ENCODE data around the gene MRGPRD. TPM values are rescaled to one million over a fixed set of nuclear protein-coding genes. Genes with fewer than 3 reads are reported as not detected.

Gene MRGPRD
- total RNA-seq, 2 experiments from 2014 or later, result not detected

- no peaks in the 10 kb centered on the region for H3K4me1 Mint-ChIP-seq (ENCODE audit: low read depth)
- TF ChIP-seq CTCF (IDR thresholded peaks at IDR 0.05), result no peak
- no peaks in the 10 kb centered on the region for H3K9me3 Mint-ChIP-seq
- DNase-seq, result no peak
- intact Hi-C loops (cut with micrococcal nuclease), result no loop called here
- H3K27ac Mint-ChIP-seq, result no peak overlapping the region
- ChIA-PET POLR2A (no interaction called here), CTCF (no interaction called here)
- peaks cover 2% of the 10 kb centered on the region for H3K27me3 Mint-ChIP-seq
- no peaks in the 10 kb centered on the region for H3K36me3 Mint-ChIP-seq (ENCODE audit: low read depth)
- no peak for ATAC-seq
- H3K4me3 Mint-ChIP-seq, result no peak overlapping the region
Measured at GRCh38 chr11:69018924-69019323, 38.1 kb upstream of the MRGPRD start.

GRCh38 chr11:69017951-69018350 lies 37.2 kb upstream of the MRGPRD start:
- TF ChIP-seq CTCF (IDR thresholded peaks at IDR 0.05), result no peak
- Mint-ChIP-seq H3K36me3 (ENCODE audit: low read depth) (no peaks in the 10 kb centered on the region), H3K27me3 (peaks cover 4% of the 10 kb centered on the region), H3K27ac (no peak overlapping the region), H3K9me3 (no peaks in the 10 kb centered on the region), H3K4me1 (ENCODE audit: low read depth) (no peaks in the 10 kb centered on the region), H3K4me3 (no peak overlapping the region)
- POLR2A ChIA-PET, result no interaction called here
- ATAC-seq (no peak), DNase-seq (no peak)
- intact Hi-C loops (cut with micrococcal nuclease), result no loop called here
- CTCF ChIA-PET, result no interaction called here

GRCh38 chr11:69014898-69015549 lies 34.2 kb upstream of the MRGPRD start:
- TF ChIP-seq CTCF (IDR thresholded peaks at IDR 0.05), result no peak
- intact Hi-C loops (cut with micrococcal nuclease), result no loop called here
- POLR2A ChIA-PET, result no interaction called here

GRCh38 chr11:69014084-69014851 lies 33.5 kb upstream of the MRGPRD start:
- peaks cover 23% of the 10 kb centered on the region for H3K27me3 Mint-ChIP-seq
- H3K36me3 Mint-ChIP-seq (ENCODE audit: low read depth), result no peaks in the 10 kb centered on the region
- intact Hi-C loops (cut with micrococcal nuclease), result no loop called here
- ATAC-seq (no peak), DNase-seq (no peak)
- no peak overlapping the region for H3K4me3 Mint-ChIP-seq
- H3K4me1 Mint-ChIP-seq (ENCODE audit: low read depth), result no peaks in the 10 kb centered on the region
- CTCF ChIA-PET, result no interaction called here
- H3K9me3 Mint-ChIP-seq, result no peaks in the 10 kb centered on the region
- no peak for TF ChIP-seq CTCF (IDR thresholded peaks at IDR 0.05)
- H3K27ac Mint-ChIP-seq, result no peak overlapping the region
- POLR2A ChIA-PET, result no interaction called here

More at GRCh38 chr11:69014898-69015549, 34.2 kb upstream of the MRGPRD start:
- H3K27ac Mint-ChIP-seq, result no peak overlapping the region
- peaks cover 20% of the 10 kb centered on the region for H3K27me3 Mint-ChIP-seq
- H3K9me3 Mint-ChIP-seq, result no peaks in the 10 kb centered on the region
- DNase-seq (no peak), ATAC-seq (no peak)
- CTCF ChIA-PET, result no interaction called here
- no peak overlapping the region for H3K4me3 Mint-ChIP-seq
- no peaks in the 10 kb centered on the region for H3K36me3 Mint-ChIP-seq (ENCODE audit: low read depth)
- no peaks in the 10 kb centered on the region for H3K4me1 Mint-ChIP-seq (ENCODE audit: low read depth)

All from activated CD8-positive, alpha-beta T cell treated with anti-CD3 and anti-CD28 coated beads for 36 hours (primary cell).